GM12801 (cell line): ENCODE measurements around the gene USB1.

ENCODE experiments used
- CTCF ChIP-seq: IDR thresholded peaks from one replicate; pipeline ENCODE4 v1.5.1; 2011; ENCODE audit warnings: control low read depth; ENCODE audit not compliant: insufficient read length; ENCODE audit errors: extremely low read depth

Gene USB1

GRCh38 chr16:58045096-58045495 lies 43.9 kb downstream of the USB1 start:
- TF ChIP-seq CTCF: no peak

- TF ChIP-seq CTCF: no peak
These were observed 45.1 kb downstream of the USB1 start for GRCh38 chr16:58046054-58046881.

DNA sequence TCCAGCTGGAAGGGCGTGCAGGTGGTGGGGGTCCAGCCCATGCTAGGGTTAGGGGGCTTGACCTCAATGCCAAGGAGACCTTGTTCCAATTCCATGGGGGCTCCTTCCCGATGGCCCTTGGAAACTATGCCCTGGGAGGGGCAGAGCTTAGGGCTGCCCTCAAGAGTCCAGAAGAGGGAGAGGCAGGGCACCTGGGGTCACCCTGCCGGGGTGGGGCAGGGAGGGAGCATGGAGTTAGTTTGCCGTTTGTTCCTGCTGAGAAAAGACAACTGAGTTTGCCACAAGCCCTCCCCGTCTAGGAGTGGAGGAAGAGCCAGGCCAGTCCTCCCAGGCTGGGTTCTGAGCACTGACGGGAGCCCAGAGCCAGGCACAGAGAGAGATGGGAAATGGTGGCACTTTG lies 45.7 kb downstream of the USB1 start:
- no peak for TF ChIP-seq CTCF

GRCh38 chr16:58047557-58048348 lies 46.5 kb downstream of the USB1 start:
- no peak for TF ChIP-seq CTCF

DNA sequence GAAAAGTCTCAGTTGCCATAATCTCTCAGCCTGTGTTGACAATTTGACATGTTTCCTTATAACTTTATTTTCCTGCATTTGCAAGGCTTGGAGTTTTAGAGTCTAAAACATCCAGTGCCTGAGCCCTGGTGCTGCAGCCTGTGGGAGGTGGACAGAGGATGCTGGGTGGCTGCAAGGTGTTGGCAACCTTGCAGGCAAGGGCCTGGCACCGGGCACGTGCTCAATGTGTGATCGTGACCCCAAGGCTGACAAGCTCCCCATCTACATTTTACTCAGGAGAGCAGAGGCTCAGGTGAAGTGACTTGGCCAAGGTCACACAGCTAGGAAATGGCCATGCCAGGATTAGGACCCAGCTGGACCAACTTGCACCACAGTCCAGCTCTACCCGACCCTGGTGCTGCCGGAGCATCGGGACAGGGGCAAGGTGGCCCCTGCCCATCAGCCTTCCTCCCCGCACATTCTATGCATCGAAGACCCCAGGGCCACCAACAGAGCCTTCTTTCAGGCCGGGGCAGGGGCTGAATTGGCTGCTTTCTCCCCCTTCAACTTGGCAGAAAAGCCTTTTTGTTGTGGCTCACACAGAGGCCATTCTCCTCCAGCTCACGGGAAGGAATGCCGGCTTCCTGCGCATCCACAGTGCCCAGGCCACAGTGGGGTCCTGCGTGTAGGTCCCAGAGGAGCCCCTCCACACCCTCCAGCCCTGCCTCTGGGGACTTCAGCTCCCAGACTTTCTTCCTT lies 47.5 kb downstream of the USB1 start:
- TF ChIP-seq CTCF: no peak

- no peak for TF ChIP-seq CTCF
These were observed 48.3 kb downstream of the USB1 start for GRCh38 chr16:58049232-58050185.

DNA sequence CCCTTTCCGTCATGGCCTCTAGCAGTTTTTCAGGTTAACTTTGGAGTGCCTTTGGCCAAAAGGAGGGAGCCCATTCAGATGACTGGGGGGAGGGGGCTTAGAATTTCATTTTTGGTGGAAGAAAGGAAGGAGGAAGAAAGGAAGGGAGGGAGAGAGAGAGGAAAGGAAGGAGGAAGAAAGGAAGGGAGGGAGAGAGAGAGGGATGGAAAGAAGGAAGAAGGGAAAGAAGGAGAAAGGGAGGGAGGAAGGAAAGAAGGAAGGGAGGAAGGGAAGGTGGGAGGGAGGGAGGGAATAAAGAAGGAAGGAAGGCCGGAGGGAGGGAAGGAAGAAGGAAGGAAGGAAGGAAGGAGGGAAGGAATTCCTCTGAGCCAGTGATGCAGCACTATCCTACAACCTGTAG lies 50.1 kb downstream of the USB1 start:
- TF ChIP-seq CTCF: no peak
